SIG-M5 treated with dmso at 0.1 percent for 504 hours (cell line): Measurements from ENCODE around the gene DAB2.
A peak's percentile ranks its signal among the peaks of the same experiment; 100 is the strongest.

ENCODE experiments used
- DNase-seq: peaks from one replicate; lab custom pipeline; 2025; ENCODE audit not compliant: unreplicated experiment; lab: John Stamatoyannopoulos, UW

DAB2 gene

GRCh38 chr5:39424736-39425637 lies at the start of gene DAB2:
Gene DAB2, minus strand, starts transcription at chr5:39424980. Its CDS starts 30,660 bp downstream, at chr5:39394320.
- peak; percentile 74 for DNase-seq

GRCh38 chr5:39473156-39473775 lies 48.5 kb upstream of the DAB2 start:
- DNase-seq: no peak

- DNase-seq: no peak
Observed at GRCh38 chr5:39471836-39472508, 47.2 kb upstream of the DAB2 start.

GRCh38 chr5:39470811-39471210 lies 46.0 kb upstream of the DAB2 start:
- DNase-seq: no peak

- peak; percentile 10 for DNase-seq
Observed at GRCh38 chr5:39469777-39470415, 45.1 kb upstream of the DAB2 start.

GRCh38 chr5:39469176-39469575 lies 44.4 kb upstream of the DAB2 start:
- DNase-seq: peak; percentile 34

- DNase-seq: peak; percentile 7
Observed at GRCh38 chr5:39466846-39467245, 42.1 kb upstream of the DAB2 start.

- no peak for DNase-seq
Observed at GRCh38 chr5:39465843-39466242, 41.1 kb upstream of the DAB2 start.

- DNase-seq: no peak
Observed at GRCh38 chr5:39465097-39465496, 40.3 kb upstream of the DAB2 start.

GRCh38 chr5:39464088-39464487 lies 39.3 kb upstream of the DAB2 start:
- DNase-seq: no peak

- DNase-seq: no peak
Observed at GRCh38 chr5:39462211-39462610, 37.4 kb upstream of the DAB2 start.

GRCh38 chr5:39461007-39461682 lies 36.4 kb upstream of the DAB2 start:
- peak; percentile 61 for DNase-seq

- no peak for DNase-seq
Observed at GRCh38 chr5:39459907-39460306, 35.1 kb upstream of the DAB2 start.

- DNase-seq: peak; percentile 23
Observed at GRCh38 chr5:39459071-39459470, 34.3 kb upstream of the DAB2 start.

- peak; percentile 4 for DNase-seq
Observed at GRCh38 chr5:39455645-39456044, 30.9 kb upstream of the DAB2 start.

- no peak for DNase-seq
Observed at GRCh38 chr5:39453606-39454005, 28.8 kb upstream of the DAB2 start.

- DNase-seq: no peak
Observed at GRCh38 chr5:39452846-39453245, 28.1 kb upstream of the DAB2 start.

- no peak for DNase-seq
Observed at GRCh38 chr5:39451276-39451941, 26.6 kb upstream of the DAB2 start.

- DNase-seq: no peak
Observed at GRCh38 chr5:39450487-39450886, 25.7 kb upstream of the DAB2 start.

- no peak for DNase-seq
Observed at GRCh38 chr5:39449591-39449990, 24.8 kb upstream of the DAB2 start.
